Heart left ventricle (tissue), 16 donors: ENCODE results near the gene CLDND1. TPM values are rescaled to one million over a fixed set of nuclear protein-coding genes. Genes with fewer than 3 reads are reported as not detected.

ENCODE experiments used
- ATAC-seq, 4 donors: fragments of 200-7000 bp; cut with Tn5 transposase; one replicate each; pipeline ENCODE4 v1.9.1; 2020 to 2022; ENCODE audit warnings: moderate library complexity in 4 of 4, mild to moderate bottlenecking in 3 of 4, moderate number of reproducible peaks in 1 of 4
- DNase-seq, 5 donors: peaks; one replicate each; pipeline ENCODE4 v3.0.0-alpha.2; 2020
- H3K27ac ChIP-seq, 12 donors: fragments of 200-600 bp; sonication (generic) in 4 of 12; one replicate each; pipeline versions ENCODE4 v1.5.0 to v1.8.0; 2016 to 2022; ENCODE audit warnings: mild to moderate bottlenecking in 2 of 12
- H3K27me3 ChIP-seq, 9 donors: fragments of 200-600 bp; sonication (generic) in 2 of 9; one replicate each; pipeline versions ENCODE4 v1.5.1 to v1.8.0; 2016 to 2022; ENCODE audit warnings: mild to moderate bottlenecking in 3 of 9
- H3K36me3 ChIP-seq, 9 donors: fragments of 200-600 bp; sonication (generic) in 2 of 9; one replicate each; pipeline versions ENCODE4 v1.5.0 to v1.8.0; 2018 to 2022; ENCODE audit warnings: mild to moderate bottlenecking in 2 of 9
- H3K4me1 ChIP-seq, 12 donors: fragments of 200-600 bp; sonication (generic) in 4 of 12; one replicate each; pipeline versions ENCODE4 v1.5.0 to v1.8.0; 2016 to 2022; ENCODE audit warnings: mild to moderate bottlenecking in 3 of 12
- H3K4me3 ChIP-seq, 12 donors: fragments of 200-600 bp; sonication (generic) in 4 of 12; one replicate each; pipeline versions ENCODE4 v1.5.0 to v1.8.0; 2017 to 2022; ENCODE audit warnings: mild to moderate bottlenecking in 9 of 12, moderate library complexity in 4 of 12
- H3K9me3 ChIP-seq, 12 donors: fragments of 200-600 bp; sonication (generic) in 4 of 12; one replicate each; pipeline versions ENCODE4 v1.5.0 to v1.8.0; 2016 to 2022; ENCODE audit warnings: mild to moderate bottlenecking in 1 of 12
- POLR2A ChIP-seq, 2 donors: fragments of 450-650 bp; IDR thresholded peaks; one replicate each; pipeline ENCODE4 v1.6.1; 2017; ENCODE audit warnings: antibody characterized with exemption in 2 of 2, mild to moderate bottlenecking in 2 of 2, moderate library complexity in 2 of 2
- WGBS, 4 donors: extraction: QIAGEN DNeasy Blood & Tissue Kit in 2 of 4; methylation state at CpG; one replicate each; pipeline versions ENCODE4 v1.1.5 to v1.1.7; 2013 to 2018; 5-methylcytosine and 5-hydroxymethylcytosine counted together
- intact Hi-C, 10 donors: fragments of 100-400 bp; cut with DNase I; formaldehyde crosslinking; loops; one replicate each; pipeline versions ENCODE4 v1.11.1 to v1.14.2; 2022
- polyA plus RNA-seq, 2 donors: library from polyadenylated mRNA; stranded (reverse); fragments of 200-250 nt; gene quantifications; one replicate each; pipeline ENCODE4 v1.2.3, GENCODE V29; 2013
- total RNA-seq, 9 donors: library from RNA; depleted of rRNA in 2 of 9; stranded (reverse); fragments of >200 nt in 2 of 9; fragmentation: NEBNext Ultra II Directional in 3 of 9; extraction: Animal tissue kit (Norgen Biotek cat#: 25700) in 3 of 9; gene quantifications; one replicate each; pipeline versions ENCODE4 v1.1.0 to v1.2.4, GENCODE V29; 2016 to 2023
- TF ChIP-seq, protein P1 (sequence below), 12 donors: fragments of 200-600 bp; sonication (generic) in 4 of 12; IDR thresholded peaks; one replicate each; pipeline versions ENCODE4 v1.5.0 to v1.8.0; 2018 to 2022; ENCODE audit warnings: antibody characterized with exemption in 12 of 12, mild to moderate bottlenecking in 5 of 12
- donor health status: ischemic (EF 13 %, LVEDD 7.1; RV severe dilation, severe dysfunction).
- donor health status: healthy with polysubstance abuse.
- donor health status: DM: no; HTN: yes; CAD: no.
- donor health status: DM: no; HTN: no; CAD: no.
- donor health status: ischemic (EF 25% LVEDD 6.9; RV normal size, moderate dysfunction).
- donor health status: ischemic (EF 25% LVEDD 5.7; RV mildly dilated, moderate dysfunction).
- donor health status: healthy.
- donor health status: DM: yes; HTN: yes; CAD: no.
- donor health status: ischemic (EF 35%, LVEDD 5.7; RV mildly dilated, moderate dysfunction).
- donor health status: nonischemic (EF 11% LVEDD 7.7; RV severe dilation, severe dysfunction).
- donor health status: DM: yes; HTN: yes; CAD: no.
- donor health status: PGD.
- donor health status: ischemic (EF 29% LVEDD 5.4; RV normal size, mild dysfunction).
- donor health status: nonischemic (EF 23%, LVEDD 6.1; RV moderate dilation, normal function).

CLDND1 gene
- total and polyA plus RNA-seq, 11 donors = 55.0 to 155 (median 77.0) TPM

GRCh38 chr3:98519351-98519750, 3.4 kb downstream of the CLDND1 start:
- Histone ChIP-seq H3K36me3 (peaks cover 0 to 65% (median 55%) of the 10 kb centered on the region in 9 donors), H3K4me3 (no peak overlapping the region), H3K9me3 (no peaks in the 10 kb centered on the region), H3K27me3 (no peaks in the 10 kb centered on the region), H3K4me1 (peaks cover 0 to 33% (median 26%) of the 10 kb centered on the region in 12 donors), H3K27ac (no peak overlapping the region)
- 92 to 100% (median 94%) methylated on average over 1 of the region's 1 CpG for WGBS, 4 donors
- no peak for TF ChIP-seq POLR2A (IDR thresholded peaks at IDR 0.05)
- TF ChIP-seq, protein P1, sequence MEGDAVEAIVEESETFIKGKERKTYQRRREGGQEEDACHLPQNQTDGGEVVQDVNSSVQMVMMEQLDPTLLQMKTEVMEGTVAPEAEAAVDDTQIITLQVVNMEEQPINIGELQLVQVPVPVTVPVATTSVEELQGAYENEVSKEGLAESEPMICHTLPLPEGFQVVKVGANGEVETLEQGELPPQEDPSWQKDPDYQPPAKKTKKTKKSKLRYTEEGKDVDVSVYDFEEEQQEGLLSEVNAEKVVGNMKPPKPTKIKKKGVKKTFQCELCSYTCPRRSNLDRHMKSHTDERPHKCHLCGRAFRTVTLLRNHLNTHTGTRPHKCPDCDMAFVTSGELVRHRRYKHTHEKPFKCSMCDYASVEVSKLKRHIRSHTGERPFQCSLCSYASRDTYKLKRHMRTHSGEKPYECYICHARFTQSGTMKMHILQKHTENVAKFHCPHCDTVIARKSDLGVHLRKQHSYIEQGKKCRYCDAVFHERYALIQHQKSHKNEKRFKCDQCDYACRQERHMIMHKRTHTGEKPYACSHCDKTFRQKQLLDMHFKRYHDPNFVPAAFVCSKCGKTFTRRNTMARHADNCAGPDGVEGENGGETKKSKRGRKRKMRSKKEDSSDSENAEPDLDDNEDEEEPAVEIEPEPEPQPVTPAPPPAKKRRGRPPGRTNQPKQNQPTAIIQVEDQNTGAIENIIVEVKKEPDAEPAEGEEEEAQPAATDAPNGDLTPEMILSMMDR (IDR thresholded peaks at IDR 0.05) = no peak
- ATAC-seq (no peak), DNase-seq (no peak)
- intact Hi-C loops = loop anchor here in 1 of 10 donors (5.0 kb wide), 1 partner anchor 73 kb away; the partner anchor contains the start of gene CPOX

GRCh38 chr3:98518816-98519215, 3.9 kb downstream of the CLDND1 start:
- Histone ChIP-seq H3K36me3 (peaks cover 0 to 70% (median 55%) of the 10 kb centered on the region in 9 donors), H3K9me3 (no peaks in the 10 kb centered on the region), H3K27ac (no peak overlapping the region), H3K4me3 (no peak overlapping the region), H3K4me1 (peaks cover 0 to 35% (median 26%) of the 10 kb centered on the region in 12 donors), H3K27me3 (no peaks in the 10 kb centered on the region)
- intact Hi-C loops = loop anchor here in 1 of 10 donors (5.0 kb wide), 1 partner anchor 73 kb away; the partner anchor contains the start of gene CPOX
- WGBS, 4 donors = 95 to 99% (median 97%) methylated on average over 2 of the region's 2 CpGs
- no peak for ATAC-seq
- TF ChIP-seq, protein P1 (IDR thresholded peaks at IDR 0.05) = no peak
- TF ChIP-seq POLR2A (IDR thresholded peaks at IDR 0.05) = no peak
- no peak for DNase-seq

DNA sequence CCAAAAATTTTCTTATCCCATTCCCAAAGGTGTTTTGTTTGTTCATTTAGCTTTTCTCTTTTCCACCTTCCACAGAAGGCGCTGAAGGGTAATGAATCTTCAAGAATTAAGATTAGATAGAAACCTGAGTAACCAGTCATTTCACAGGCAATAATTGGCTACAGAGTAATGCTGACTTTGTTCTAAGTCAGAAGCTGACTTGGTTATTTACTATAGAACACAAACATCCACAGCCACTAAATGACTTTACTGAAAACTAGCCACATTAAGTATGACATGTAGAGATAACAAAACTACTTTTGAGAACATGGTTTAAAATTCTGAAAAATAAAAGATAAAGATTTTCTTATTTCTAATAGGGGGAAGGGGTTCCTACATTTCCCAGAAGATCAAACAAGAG, 7.8 kb downstream of the CLDND1 start:
- Histone ChIP-seq H3K4me3 (no peak overlapping the region), H3K27me3 (no peaks in the 10 kb centered on the region), H3K9me3 (no peaks in the 10 kb centered on the region), H3K36me3 (peaks cover 0 to 91% (median 55%) of the 10 kb centered on the region in 9 donors), H3K27ac (no peak overlapping the region), H3K4me1 (peaks cover 0 to 18% (median 12%) of the 10 kb centered on the region in 12 donors)
- ATAC-seq (no peak), DNase-seq (no peak)
- WGBS, 4 donors = 85 to 94% (median 87%) methylated on average over 1 of the region's 1 CpG
- intact Hi-C loops = loop anchor here in 1 of 10 donors (5.0 kb wide), 1 partner anchor 77 kb away; the partner anchor contains the start of gene CPOX
- TF ChIP-seq, protein P1 (IDR thresholded peaks at IDR 0.05) = no peak
- no peak for TF ChIP-seq POLR2A (IDR thresholded peaks at IDR 0.05)

DNA sequence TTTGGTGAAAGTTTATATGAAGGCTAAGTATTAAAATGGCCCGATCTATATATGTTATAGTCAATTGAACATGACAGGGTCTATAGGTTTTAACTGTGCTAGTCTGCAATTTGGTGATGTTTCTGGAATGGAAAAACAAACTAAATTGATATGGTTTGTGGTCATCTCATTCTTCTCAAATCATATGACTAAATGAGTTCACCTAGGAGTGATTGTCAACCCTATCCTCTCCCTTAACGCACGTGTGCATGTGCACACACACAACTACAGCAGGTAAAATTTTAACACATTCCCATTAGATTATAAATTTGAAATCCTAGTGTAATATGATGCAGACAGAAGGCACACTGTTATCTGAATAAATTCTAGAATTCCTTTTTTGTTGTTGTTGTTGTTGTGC, 9.0 kb downstream of the CLDND1 start:
- H3K4me1 ChIP-seq = peaks cover 0 to 10% (median 3%) of the 10 kb centered on the region in 12 donors
- ATAC-seq (no peak), DNase-seq (no peak)
- no peak overlapping the region for H3K27ac ChIP-seq
- intact Hi-C loops = no loop called here
- WGBS, 4 donors = 96 to 99% (median 97%) methylated on average over 3 of the region's 3 CpGs
- no peak overlapping the region for H3K4me3 ChIP-seq
- H3K27me3 ChIP-seq = no peaks in the 10 kb centered on the region
- TF ChIP-seq POLR2A (IDR thresholded peaks at IDR 0.05) = no peak
- TF ChIP-seq, protein P1 (IDR thresholded peaks at IDR 0.05) = no peak
- no peaks in the 10 kb centered on the region for H3K9me3 ChIP-seq
- H3K36me3 ChIP-seq = peaks cover 0 to 79% (median 49%) of the 10 kb centered on the region in 9 donors
